GM19395 (cell line): Measurements from ENCODE around the gene MRPS35.
A peak's percentile ranks its signal among the peaks of the same experiment; 100 is the strongest.

Experiments
- ATAC-seq: cut with Tn5 transposase; IDR thresholded peaks from one replicate; pipeline ENCODE4 v1.9.1; 2021; ENCODE audit warnings: mild to moderate bottlenecking, moderate library complexity; ENCODE audit not compliant: unreplicated experiment

MRPS35 gene

DNA sequence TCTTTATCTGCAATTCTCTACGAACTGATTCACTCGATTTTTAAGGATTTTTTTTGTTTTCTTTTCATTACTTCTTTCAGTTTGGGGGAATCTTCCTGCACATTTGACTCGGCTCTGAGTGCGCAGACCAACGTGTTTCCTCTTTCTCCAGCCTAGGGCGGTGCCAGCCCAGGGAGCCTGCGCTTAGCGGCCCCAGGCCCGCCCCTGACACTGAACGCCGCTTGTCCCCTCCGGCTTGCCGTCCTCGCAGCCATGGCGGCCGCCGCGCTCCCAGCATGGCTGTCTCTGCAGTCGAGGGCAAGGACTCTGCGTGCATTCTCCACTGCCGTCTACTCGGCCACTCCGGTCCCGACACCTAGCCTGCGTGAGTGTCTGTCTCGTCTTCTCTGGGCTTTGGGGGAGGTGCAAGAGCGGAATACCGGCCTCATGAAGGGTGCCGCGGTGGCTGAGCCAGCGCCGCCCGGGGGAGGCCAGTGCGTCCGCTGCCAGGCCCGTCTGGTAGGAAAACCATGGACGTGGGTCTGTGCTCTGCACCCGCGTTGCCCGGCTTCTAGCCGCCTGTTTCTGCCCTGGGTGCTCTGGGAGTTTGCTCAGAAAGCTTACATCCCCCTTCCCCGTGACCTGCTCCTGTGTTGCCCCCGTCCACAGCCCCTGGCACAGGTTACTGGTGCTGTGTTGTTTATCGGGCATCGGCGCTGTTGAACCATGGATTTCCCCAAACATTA lies at the start of gene MRPS35:
Gene MRPS35 (plus strand): TSS at position 241 of the 725 bp plus-strand sequence. CDS start 12 bp downstream, at position 253.
- peak; percentile 94 for ATAC-seq

DNA sequence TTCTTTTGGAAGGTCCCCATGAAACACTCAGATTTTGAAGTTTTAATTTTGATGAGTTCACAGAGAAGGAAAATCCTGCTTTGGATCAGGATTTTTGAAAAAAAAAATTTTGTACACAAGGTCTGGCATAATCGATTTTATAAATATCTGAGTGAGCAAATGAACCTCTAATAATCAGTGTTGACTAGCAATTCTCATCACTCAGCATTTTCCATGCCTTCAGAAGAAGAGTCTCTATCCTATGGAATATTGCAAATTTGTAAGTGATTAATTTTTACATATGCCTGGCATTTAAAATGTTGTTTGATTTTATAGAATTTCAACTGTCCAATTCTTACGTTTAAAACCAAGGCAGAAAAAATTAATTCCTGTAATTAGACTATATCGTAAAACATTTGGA lies 44.9 kb upstream of the MRPS35 start:
- no peak for ATAC-seq

DNA sequence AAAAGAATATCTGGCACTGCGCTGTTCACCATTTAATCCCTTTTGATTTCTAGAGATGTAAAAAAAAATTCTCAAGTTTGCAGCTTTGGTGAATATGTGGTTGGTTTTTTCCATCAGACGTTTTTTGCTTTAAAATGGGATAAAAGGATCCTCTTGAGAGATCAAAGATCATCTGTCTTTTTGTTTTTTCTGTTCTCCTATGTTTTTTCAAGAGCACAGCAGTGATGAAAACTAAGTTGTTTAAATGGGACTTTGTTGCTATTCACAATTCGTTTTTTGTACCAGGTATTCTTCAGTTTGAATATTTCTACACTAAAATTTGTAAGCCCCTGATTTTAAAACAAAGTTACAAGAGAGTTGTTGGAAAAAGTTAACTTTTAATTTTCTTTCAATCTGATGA lies 44.1 kb upstream of the MRPS35 start:
- no peak for ATAC-seq

DNA sequence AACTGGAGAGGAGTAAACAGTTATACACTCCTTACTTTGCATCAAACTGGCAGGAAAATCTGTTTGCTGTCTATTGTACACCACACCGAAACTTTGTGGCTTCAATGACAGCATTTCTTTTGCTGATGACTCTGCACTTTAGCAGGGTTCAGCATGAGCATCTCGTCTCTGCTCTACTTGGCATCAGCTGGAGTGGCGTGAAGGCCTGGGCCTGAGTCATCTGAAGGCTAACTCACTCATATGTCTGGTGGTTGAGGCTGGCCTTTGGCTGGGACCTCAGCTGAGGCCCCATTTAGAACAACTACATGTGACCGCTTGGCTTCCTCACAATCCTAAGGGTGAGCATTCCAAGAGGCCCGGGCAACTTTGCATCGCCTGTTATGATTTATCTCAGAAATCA lies 43.1 kb upstream of the MRPS35 start:
- no peak for ATAC-seq

- ATAC-seq, result no peak
Observed at GRCh38 chr12:27672051-27672450, 38.6 kb upstream of the MRPS35 start.

DNA sequence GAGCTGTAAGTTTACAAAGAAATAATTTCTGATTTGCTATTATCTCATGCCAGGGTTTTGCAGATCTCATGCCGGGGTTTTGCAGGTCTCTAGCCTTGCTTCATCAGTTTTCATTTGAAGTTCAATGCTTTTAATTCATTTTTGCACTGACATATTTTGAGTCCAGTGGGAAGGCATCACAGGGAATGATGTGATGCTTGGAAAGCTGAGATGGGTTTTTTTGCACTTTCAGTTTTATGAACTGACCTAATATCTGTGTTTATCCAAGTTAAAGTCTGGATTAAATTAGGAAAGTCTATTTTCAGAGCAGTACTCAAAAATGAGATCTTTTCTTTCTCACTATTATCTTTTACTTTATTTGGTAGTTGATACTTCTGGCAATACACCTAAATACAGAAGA lies 38.0 kb upstream of the MRPS35 start:
- ATAC-seq, result no peak

DNA sequence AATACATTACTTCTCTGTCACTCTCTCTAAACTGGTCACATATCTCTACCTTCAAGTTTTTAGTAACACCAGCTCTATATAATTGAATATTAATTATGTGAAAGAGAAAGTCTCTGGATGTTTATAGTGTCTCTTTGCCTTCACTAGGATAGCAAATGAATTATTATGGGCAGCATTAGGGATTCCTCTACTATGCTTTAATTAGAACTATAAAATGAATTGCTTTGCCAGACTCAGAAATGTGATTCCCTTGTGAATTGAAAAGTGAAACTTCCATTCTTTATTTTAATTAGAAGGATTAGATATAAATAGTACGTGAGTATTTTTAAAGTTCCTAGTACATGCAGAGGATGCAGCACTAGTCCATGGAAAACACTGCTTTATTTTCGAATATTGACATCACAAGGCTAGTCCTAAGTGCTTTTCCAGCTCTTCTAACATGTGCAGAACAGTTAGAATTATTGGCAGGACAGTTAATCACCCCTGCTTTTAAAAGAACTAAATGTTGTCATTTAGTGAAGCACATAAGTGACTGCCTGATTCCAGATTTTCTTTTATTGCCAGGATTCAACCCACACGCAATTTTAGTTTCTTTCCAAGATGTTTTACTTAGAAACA lies 37.4 kb upstream of the MRPS35 start:
- no peak for ATAC-seq

- no peak for ATAC-seq
Observed at GRCh38 chr12:27674989-27675388, 35.6 kb upstream of the MRPS35 start.

DNA sequence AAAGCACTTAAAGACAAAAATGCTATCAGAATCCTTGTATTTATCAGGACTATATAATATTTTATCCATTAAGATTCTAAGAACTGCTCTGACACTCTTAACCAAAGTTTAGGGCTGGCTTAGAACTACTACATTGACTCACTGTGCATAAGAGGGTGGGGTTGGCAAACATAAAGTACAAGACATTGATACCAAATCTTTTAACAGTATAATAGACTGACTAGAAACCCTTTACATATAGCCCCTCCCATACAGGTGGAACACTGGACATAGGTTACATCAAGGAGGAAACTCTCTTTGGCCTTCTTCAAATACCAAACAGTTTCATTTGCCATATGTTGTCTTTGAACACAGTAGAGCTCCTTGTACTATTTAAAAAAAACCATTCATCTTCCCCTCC lies 30.0 kb upstream of the MRPS35 start:
- ATAC-seq, result no peak

DNA sequence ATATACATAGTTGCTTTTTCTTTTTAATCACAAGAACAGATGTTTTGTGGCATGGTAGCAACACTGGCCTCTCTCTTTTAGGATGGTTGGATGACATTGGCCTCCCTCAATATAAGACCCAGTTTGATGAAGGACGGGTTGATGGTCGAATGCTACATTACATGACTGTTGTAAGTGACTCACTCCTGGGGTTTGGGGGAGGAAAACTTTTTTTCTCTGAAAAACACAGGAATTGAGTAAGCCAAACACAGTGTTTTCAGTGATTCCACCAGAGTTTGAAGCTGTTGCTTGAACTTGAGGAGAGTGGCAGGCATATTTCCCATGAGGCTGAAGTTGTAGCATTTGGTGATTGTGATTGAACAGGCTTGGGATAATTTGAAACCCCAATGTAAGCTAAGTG lies 28.1 kb upstream of the MRPS35 start:
- ATAC-seq, result no peak

GRCh38 chr12:27685274-27685673 lies 25.4 kb upstream of the MRPS35 start:
- no peak for ATAC-seq

DNA sequence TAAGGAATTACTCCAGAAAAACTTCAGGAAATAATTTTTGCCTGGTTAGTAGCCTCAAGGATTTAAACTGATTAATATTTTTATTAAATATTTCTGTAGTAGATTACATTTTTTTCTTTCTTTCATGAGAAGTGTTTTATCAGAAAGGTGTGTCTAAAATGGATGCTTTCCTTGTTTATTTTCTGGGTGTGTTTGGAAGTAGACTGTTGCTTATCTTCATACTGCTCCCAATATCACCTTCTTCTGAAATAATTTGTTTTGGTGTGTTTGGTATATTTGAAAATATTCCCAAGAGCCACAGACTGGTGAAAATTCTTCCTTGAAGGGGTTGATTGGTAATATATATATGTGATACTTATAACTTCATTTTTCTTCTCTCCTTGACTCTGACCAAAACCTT lies 24.5 kb upstream of the MRPS35 start:
- no peak for ATAC-seq

GRCh38 chr12:27688671-27689070 lies 22.0 kb upstream of the MRPS35 start:
- ATAC-seq, result no peak

DNA sequence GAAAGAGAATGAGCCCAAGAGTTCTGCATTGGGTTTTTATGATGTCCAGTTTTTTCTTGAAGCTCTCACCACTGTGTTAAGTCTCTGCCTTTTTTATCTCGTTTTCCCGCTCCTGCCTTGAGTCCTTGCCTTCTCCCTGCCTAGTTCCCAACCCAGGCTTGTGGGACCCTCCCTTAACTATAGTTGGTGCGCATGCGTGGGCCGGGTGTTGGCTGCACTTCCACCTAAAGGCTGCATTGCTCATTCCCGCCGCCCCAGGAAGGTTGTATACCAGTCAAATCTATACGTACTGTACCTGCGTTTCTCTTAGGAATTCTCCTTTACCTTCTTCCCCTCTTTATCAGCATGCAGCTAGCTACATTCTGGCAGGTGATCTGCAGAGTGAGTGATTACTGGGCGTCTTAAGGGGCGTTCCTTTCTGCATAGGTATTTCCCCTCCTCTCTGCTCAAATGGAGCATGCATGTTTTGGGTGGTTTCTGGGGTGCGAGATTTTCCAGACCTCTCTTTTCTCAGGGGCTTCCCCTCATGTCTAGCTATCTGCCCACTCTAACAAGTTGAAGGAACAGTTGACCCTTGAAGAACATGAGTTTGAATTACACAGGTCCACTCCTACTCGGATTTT lies 21.0 kb upstream of the MRPS35 start:
- no peak for ATAC-seq

- ATAC-seq, result no peak
Observed at GRCh38 chr12:27693403-27693802, 17.2 kb upstream of the MRPS35 start.

- no peak for ATAC-seq
Observed at GRCh38 chr12:27695556-27696292, 14.9 kb upstream of the MRPS35 start.

DNA sequence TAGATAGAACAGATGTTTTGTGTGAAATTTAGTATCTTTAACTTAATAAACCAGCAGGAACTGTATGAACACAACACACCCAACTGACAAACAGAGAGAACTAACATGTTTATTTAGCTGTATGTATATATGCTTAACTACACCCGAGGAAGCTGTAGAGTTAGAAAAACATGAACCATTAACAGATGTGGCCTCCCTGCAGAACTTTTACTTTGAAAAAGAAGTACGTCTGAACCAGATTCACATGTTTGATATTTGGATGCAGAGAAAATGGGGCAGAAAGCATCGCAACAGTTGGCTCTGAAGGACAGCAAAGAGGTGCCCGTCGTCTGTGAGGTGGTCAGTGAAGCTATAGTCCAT lies 14.4 kb upstream of the MRPS35 start, which contains the start of gene REP15:
Gene REP15 (plus strand): TSS at position 155 of the 360 bp plus-strand sequence. CDS start 116 bp downstream, at position 271.
- ATAC-seq, result no peak

- ATAC-seq, result no peak
Observed at GRCh38 chr12:27696864-27697564, 13.6 kb upstream of the MRPS35 start.

DNA sequence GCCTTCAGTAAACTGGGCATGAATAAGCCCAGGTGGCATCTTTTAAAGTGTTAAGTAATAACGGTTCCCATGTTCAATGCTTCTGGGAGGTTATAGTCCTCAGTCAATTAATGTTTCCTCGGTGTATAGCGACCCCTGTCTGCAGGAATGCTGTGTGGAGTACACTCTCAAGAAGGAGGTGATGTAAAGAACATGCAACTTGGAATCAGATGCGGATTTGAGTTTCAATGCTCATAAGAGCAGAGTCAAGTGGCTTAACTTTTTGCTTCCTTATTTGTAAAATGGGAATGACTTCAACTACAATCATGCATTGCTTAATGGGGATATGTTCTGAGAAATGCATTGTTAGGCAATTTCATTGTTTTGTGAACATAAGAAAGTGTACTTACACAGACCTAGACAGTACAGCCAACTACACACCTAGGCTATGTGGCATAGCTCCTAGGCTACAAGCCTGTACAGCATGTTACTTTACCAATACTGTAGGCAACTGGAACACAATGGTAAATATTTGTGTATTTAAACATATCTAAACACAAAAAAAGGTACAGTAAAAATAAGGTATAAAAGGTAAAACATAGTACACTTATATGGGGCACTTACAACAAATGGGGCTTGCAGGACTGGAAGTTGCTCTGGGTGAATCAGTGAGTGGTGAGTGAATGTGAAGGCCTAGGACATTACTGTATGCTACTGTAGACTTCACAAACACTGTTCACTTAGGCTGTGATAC lies 6.7 kb upstream of the MRPS35 start:
- ATAC-seq, result peak; percentile 91

GRCh38 chr12:27705263-27705662 lies 5.4 kb upstream of the MRPS35 start:
- no peak for ATAC-seq
